Islet of Langerhans (tissue), 1 donor: ENCODE data around the gene RBM20.

Experiments used
- FAIRE-seq: peaks from one replicate; lab custom pipeline; 2011; peaks lifted over from hg19 to GRCh38; lab: Jason Lieb, UNC

Gene RBM20

DNA sequence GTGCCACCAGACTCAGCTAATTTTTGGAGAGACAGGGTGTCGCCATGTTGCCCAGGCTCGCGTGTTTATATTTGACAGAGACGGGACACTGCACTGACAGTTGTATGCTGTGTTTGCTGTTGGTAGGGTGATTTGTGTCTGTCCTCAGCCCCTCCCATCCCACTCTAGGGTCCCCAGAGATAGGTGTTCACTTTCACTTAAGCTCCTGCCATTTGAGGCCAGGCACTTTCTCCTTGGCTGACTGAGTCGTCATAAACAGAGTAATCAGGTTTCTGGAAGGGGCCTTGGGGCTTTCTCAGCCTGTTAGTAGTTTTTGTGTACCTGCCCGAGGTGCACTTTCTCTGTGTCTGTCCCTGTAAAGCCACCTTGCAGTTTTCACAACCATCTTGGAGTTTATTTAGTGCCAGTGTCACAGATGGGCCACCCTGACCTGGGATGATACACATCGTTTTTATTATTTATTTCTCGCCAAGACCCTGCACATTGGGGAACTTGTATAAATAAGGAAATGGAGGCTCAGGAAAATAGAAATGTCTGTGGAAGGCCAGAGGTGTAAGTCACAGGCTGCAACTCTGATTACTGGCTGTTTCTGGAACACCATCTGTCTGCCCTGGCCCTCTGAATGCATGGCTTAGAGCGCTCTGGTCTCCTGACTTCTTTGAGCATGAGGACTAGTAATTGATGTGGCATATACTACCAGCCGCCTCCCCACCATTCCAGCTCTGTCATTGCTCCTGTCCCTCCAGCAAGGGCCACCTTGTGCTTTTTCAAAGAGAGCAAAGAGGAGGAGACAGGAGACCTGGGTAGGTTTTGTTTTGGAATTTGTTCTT, 145.7 kb downstream of the RBM20 start:
- no peak for FAIRE-seq

DNA sequence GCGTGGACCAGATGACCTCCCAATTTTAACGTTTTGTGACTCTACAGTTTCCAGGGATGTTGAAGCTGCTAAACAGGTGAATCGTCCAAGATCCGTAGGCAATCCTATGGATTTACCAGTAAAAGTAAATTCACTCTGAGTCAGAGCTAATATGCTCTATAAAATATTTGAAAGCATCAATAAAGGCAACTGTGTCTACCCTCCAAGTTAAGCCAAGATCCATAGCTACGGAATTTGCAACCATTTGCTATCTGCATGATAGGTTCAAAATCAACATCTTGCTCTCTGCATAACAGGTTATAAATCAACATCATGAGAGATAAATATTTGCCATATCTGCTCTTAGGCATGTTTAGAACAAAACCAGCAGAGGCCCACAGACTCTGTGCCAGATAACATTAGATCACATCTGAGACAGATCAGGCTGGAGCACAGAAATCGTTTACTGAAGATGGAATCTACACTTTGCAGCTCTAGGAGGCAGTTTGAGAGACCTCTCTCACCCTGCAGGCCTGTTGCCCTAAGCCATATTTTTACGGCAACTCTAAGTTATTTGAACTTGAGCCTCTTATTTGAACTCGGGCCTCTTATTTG, 146.9 kb downstream of the RBM20 start:
- no peak for FAIRE-seq

DNA sequence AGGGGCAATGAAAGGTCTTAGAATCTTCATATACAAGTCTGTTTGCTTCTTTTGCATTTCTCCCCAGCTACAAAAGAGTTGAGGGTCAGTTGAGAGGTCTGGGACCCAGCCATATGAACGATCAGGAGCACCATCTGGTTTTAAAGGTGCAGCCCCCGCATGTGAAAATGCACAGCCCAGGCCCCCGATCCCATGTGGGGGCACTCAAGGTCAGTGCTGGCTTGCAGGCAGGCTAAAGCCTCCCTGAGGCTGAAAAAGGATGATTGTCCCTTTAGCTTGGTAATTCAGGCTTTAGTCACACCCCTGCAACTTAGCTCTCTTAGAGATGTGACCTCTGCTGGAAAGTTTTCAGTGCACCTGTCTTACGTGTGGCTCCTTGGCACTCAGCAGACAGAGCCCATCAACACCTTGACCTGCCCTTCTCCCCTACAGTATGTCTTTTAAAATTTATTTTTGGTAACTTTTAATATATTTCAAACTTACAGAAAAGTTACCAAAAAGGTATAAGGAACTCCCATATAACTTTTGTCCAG, 147.5 kb downstream of the RBM20 start:
- no peak for FAIRE-seq

DNA sequence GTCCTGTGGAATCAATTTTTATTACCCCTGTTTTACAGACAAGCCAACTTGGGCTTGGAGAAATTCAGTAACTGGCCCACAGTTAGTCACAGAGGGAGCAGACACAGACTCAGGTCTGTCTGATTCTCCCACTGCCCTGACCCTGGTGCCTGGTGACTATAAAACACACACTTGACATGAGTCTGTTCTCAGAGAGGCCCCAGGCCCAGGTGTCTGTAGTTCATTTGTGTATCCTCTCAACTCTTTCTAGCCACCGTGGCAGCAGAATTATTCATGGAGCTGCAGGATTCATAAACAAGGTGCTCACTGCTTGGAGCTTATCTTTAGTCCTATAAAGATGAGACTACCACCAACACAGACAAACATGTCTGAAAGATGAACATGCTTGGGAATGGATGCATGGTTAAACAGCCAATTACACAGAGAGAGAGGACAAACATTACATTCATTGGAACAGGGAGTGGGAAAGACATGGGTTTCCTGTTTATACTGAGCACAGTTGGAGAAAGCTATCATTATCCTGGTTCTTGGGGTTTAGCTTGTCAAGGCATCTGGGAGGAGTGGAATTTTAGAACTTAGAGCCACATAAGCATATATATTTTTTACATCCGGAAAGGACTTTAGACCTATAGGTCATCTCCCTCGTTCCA, 148.5 kb downstream of the RBM20 start:
- no peak for FAIRE-seq

DNA sequence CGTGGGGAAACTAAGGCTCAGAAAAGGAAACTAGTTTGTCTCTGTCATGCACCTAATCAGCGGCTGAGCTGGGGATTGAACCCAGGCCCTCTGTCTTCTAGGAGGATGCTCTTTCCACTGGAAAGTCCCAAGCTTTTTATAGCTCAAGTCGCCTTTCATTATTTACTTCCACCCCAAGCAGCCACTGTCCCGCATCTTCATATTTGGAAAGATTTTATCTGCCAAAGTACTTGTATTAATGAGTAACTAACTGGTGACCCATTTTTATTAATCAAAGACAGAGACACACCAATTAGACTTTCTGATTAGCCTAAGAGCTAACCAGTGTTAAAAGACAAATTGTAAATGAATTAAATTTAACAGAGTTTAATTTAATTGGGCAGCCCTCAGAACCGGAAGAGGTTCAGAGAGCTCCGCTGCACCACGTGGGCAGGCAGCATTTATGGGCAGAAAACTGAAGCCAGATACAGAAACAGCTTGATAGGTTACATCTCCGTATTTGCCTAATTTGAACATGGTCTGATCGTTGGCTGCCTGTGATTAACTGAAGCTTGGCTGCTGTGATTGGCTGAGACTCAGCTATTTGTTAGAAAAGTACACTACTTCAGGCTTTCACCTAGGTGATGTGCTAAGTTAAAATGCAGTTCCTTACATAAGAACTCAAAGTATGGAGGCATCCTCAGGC, 149.1 kb downstream of the RBM20 start:
- peak; percentile 98 for FAIRE-seq

DNA sequence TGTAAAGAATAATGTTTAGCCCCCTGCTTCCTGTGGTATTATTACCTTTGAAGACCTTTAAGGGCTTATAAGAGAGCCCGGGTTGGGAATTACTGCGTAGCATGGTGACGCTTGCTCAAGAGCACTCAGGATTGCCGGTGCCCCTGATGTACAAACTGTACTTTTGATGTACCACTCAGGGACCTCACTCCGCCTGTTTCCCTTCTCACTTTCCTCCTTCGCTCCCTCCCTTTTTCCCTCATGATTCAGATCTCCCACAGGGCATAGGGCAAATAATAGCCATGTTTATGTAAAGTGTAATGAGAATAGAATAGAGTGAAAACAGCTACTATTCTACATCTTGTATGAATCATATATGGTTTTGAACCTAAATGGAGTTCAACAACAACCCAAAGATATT, 149.8 kb downstream of the RBM20 start:
- no peak for FAIRE-seq

DNA sequence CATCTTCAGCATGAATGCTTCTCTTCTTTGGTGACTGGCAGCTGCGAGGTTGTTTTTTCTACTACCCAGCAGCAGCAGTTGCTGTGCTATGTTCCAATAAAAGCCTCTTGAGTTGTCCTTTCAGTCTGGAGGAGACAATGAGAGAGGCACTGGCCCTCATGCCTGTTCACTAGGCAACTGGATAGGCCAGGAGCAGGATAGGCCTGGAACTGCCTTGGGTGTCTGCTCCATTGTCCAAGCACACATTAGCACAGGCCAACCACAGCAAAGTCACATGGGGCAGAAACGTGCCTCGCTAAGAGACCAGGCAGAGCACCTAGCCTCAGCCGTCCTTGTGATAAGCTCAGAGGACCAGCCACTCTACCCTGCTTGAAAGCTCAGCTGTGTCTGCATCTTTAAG, 150.7 kb downstream of the RBM20 start:
- peak; percentile 27 for FAIRE-seq

DNA sequence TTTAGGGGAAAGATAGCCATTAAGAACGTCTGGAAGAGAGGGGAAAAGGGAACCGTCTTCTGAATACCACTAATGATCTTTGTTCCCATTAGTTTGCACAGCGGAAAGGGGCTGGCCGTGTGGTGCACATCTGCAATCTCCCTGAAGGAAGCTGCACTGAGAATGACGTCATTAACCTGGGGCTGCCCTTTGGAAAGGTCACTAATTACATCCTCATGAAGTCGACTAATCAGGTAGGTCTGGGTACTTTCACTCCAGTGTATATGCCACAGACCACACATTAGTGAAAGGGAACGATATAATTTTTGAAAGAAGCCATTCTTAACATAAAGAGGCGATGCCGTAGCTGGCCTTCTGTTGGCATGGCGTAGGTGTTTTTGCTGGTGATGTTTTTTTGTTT, 153.3 kb downstream of the RBM20 start:
- FAIRE-seq = no peak

DNA sequence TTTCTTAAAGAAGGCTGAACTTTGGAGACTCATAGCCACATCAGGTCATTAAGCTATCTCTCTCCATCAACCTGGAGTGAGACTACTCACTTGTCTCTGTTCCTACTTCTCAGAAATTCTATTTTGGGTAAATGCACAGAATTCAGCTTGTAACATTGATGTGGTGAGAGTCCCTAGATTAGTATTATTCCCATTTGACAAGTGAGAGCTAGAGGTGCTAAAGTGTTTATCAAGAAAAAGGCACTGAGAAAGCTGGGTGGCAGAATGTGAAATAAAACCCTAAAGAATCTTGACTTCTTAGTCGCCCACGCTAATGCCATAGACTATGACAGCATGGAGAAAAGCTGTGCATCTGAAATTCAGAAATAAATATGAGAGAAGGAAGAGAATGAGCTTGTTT, 154.2 kb downstream of the RBM20 start:
- no peak for FAIRE-seq

DNA sequence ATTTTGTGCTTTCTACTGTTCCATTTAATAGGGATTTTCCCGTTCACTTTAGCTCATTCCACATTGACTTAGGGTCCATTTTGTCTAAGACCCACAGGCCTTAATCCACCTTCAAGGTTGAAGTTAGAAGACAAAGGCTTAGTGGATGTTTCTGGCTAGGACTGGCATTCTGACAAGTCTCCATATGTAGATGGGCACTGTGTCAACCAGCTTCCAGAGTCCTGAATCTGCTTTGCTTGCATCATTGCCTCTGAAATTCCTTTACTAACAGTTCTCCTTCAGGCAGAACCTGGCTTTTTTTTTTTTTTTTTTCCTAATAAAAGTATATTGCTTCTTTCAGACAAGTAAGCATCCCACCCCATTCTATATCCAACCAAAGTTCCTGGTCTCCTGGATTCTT, 158.0 kb downstream of the RBM20 start:
- FAIRE-seq = no peak

DNA sequence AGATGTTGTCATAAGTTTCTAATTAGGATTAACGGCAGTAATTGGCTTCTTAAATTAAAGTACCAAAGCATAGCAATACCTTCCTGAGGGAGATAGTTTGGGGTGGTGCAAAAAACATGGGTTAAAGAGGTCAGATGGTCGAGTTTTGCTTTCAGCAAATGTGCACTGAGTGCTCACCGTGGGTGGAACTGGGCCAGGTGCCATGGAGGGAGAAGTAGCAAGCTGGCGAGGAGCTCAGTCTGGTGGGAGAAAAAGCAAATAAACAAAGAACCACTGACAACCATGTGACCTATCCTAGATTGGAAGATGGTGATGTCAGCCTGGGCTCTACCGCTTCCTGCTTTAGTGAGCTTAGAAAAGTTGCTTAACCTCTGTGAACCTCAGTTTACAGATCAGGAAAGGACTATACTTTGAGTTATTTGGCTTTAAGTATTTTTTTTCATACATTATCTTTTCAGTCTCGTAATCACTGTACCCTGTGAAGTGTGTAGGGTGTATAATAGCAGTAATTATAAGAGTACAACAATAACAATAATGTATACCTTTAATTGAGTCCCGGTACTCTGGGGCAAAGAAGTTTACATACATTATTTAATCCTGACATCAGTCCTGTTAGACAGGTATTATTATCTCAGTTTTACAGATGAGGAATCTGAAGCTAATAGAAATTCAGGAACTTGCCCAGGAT, 158.6 kb downstream of the RBM20 start:
- peak; percentile 99 for FAIRE-seq

DNA sequence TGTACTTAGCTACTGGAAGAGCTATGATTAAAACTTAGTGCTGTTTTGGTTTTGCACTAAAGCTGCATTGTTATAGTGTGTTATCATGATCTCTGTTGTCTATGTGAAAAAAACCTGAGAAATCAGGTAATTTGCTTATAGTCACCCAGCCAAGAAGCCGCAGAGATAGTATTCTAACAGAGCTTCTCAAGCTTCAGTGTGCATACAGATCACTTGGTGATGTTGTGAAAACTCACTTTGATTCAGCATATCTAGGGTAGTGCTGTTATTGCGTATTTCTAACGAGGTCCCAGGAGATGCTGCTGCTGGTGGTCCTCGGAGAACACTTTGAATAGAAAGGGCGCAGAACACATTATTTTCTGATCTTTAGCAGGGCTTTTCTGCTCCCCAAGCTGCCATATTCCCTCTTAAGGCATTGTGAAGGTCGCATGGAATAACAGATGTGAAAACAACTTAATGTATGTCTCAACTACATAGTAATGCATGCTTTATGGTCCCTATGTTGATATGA, 159.2 kb downstream of the RBM20 start:
- no peak for FAIRE-seq

DNA sequence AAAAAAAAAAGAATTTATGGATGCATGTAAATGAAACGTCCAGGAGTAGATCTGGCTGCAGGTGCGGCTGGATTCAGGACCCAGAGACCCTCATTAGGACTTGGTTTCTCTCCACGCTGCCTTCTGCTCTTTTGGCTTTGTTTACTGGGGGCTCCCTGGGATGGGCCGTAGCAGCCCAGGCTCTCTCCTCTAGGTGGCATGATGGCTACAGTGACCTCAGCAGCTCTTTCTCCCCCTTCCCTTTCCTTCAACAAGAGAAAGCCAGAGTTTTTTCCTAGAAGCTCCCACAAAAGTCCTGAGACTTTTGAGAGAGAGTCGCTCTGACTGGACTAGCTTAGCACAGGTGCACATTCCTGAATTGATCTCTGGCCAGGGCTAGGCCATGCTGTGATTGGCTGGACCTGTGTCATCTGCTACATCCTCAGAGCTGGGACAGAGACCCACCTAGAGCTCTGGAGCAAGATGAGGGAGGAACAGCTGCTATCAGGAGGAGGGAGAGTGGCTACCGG, 159.7 kb downstream of the RBM20 start:
- peak; percentile 38 for FAIRE-seq

DNA sequence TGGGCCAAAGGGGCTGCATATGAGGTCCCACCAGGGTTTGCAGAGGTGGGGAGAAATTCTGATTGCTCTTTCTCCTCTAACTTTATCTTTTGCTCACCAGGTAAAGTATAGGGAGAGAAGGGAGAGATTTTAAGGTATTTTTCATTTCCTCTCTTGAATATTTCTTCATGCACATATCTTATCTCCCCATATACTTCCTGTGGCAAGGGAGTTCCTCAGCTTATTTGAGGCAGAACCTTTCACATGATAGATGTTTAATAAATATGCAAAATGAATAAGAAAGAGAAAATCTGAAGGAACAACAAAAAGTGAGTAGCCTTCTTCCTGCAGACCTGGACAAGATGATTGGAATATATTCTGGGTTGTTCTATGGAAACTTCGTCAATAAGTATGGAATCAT, 160.2 kb downstream of the RBM20 start:
- FAIRE-seq = no peak

DNA sequence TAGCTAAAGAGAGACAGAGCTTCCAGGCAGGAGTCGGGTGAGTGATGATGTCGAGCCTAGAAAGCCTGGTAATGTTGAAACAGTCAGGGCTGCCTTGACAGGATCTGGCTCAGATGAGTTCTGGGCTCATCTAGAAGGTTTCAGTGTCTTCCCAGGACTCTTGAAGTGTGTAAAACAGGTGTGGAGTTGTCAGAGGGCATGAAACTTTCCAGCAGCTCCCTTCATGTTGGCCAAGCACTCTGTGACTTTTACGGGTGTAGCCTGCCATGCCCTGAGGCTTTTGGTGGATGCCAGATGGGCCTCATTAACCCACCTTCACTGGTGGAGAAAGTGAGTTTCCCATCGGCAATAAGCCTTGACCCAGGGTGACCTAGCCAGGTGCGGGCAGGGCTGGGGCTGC, 161.2 kb downstream of the RBM20 start:
- no peak for FAIRE-seq

DNA sequence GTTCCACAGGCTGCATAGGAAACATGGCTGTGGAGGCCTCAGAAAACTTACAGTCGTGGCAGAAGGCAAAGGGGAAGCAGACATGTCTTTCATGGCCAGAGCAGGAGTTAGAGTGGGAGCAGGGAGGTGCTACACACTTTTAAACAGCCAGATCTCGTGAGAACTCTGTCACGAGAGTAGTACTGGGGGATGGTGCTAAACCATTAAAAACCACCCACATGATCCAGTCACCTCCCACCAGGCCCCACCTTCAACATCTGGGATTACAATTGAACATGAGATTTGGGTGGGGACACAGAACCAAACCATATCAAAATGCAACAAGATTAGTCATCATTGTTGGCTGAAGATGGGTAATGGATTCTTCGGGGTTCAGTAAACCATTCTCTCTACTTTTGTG, 162.2 kb downstream of the RBM20 start:
- no peak for FAIRE-seq

DNA sequence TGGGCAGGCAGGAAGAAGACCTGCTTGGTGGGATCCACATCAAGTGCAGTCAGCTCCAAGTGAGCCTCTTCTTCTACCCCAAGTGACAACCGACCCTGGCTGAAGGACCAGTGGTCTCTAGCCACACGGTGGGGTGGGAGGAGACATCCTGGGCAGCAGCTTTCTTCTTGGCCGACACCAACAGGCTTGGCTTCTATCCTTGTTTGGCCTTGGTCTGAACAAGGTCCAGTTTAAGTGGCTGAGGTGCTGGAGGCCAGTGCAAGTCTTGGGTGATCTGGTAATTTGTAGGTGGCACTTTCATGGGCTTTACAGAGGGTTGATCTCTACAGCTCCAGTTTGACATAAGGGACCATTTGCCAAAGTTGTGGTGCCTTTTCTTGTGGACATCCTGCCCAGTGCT, 164.0 kb downstream of the RBM20 start:
- no peak for FAIRE-seq

DNA sequence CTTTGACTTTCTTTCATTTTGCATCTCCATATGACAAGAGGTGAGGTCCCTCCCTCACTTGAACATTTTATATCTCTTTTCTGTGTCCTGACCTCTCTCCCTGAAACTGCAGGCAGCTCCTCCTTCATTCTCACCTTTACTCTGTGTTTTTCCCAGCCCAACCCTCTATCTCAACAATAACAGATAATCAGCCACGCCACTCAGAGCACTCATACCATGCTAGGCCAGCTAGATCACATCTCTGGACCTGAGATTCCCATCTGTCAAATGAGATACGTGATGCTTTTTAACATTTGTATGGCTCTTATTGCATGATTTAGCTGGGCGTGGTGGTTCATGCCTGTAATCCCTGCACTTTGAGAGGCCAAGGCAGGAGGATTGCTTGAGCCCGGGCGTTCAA, 164.5 kb downstream of the RBM20 start:
- FAIRE-seq = no peak

DNA sequence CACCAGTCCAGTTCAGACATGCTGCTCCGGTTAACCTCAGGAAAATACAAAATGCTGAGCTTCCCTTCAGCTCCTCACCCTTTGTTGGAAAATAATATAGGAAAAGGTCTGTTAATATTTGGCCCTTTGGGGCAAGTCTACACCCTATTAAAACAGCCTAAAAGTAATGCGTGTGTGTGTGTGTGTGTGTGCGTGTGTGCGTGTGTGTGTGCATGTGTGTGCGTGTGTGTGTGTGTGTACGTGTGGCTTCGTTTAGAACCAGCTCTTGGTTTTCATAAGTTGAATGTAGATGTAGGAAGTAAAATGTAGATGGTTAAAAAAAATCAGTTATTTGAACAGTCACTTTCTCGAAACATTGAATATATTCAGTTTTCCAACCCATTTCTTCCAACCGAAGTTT, 166.5 kb downstream of the RBM20 start:
- FAIRE-seq = no peak

DNA sequence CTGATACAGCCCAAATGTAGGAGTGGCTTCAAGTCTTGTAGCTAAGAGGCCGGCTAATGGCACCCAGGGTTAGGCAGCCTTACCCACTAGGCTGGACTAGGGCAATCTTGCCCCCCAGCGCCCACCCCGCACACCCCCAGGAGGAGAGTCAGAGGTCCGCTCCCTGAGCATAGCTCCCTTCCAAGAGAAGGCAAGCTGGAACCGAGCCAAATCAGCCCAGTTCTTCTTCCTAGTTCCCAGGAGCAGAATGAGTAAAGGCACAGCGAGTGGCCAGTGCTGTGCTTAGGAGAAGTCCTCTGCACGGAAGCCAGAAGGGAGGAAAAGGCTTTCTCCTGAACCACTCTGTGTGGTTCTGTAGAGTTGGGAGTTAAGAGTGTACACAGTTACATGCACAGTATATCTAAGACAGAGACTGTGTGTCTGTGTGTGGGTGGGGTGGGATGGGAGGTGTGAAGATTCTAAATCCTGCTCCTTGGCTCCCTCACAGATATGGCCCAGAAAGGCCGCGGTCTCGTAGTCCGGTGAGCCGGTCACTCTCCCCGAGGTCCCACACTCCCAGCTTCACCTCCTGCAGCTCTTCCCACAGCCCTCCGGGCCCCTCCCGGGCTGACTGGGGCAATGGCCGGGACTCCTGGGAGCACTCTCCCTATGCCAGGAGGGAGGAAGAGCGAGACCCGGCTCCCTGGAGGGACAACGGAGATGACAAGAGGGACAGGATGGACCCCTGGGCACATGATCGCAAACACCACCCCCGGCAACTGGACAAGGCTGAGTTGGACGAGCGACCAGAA, 167.8 kb downstream of the RBM20 start:
- no peak for FAIRE-seq

DNA sequence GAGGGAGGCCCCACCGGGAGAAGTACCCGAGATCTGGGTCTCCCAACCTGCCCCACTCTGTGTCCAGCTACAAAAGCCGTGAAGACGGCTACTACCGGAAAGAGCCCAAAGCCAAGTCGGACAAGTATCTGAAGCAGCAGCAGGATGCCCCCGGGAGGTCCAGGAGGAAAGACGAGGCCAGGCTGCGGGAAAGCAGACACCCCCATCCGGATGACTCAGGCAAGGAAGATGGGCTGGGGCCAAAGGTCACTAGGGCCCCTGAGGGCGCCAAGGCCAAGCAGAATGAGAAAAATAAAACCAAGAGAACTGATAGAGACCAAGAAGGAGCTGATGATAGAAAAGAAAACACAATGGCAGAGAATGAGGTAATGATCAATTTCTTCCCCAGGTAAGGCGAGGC, 168.4 kb downstream of the RBM20 start:
- no peak for FAIRE-seq
